HG02588 (cell line): Measurements from ENCODE around the gene ALPL.

Experiments
- ATAC-seq: cut with Tn5 transposase; IDR thresholded peaks from one replicate; pipeline ENCODE4 v1.9.1; 2021; ENCODE audit warnings: mild to moderate bottlenecking, moderate library complexity; ENCODE audit not compliant: unreplicated experiment

Gene ALPL

DNA sequence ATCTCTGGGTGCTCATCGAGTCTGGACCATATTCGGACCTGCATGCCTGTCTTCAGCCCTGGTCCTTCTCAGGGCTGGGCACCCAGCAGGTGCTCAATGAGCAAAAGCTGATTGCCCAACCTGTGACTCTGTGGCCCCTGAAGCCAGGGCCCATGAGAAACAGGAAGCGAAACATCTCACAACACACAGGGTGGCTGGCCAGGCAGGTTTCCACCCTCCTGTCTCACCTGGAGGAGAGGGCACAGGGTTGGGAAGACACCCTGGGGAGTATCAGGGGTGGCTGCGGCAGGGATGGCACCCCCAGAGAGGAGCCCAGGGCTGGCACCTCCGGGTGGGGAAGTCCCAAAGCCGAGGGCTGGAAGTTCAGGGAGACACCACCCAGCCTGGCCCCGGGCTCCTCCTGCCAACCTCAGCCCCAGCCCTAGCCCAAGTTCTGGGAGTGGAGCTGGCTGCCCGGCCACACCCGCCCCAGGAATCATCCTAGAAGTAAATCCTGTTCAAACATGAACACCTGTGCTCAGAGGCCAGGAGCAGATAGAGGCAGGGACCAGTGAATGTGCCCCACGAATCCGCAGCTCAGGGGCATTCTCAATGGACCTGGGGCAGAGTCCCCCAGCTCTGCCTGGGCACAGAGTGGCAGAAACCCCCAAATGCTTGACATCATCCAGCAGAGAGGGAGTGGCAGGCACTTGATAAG, 105.3 kb downstream of the ALPL start:
- no peak for ATAC-seq

DNA sequence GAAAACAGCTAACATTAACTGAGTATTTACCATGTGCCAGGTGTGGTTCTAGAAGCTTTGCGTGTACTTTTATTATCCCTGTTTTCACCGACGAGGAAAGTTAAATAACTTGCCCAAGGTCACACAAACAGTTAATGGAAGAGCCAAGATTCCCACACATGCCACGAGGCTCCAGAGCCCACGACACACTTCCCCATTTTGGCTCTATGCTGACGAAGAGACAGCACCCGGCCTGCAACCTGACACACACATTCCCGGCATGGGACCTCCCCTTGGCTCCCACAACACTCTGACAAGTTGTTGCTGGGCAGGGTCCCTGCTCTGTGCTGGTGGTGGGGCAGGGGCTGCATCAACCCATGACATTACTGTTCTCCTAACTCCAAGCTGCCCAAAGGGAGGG, 107.1 kb downstream of the ALPL start:
- ATAC-seq, result no peak

DNA sequence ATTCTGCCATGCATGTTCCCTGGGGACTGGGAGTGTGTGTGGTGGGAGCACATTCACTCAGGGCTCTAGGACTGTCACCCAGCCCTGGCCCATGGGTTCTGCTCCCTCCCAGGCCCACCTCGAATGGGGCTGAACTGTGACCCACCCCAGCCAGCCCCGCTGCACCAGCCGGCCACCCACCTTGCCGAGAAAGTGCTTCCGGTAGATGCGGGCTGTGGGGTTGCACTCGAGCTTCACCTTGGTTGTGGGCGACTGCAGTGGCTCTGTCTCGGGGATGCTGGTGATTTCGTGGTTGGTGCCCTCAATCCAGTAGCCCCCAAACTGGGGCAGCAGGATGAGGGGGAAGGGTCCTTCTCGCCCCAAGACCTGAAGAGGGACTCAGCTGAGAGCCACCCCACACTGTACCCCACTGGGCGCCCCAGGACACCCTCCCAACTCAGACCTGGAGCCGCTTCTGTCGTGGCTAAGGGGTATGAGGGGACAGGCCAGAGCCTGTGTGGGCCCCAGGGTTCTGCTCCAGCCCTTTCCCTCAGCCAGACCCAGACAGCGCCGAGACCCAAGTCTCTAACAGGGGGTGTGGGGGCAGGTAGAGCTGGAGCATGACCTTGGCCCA, 108.0 kb downstream of the ALPL start:
- ATAC-seq, result no peak

DNA sequence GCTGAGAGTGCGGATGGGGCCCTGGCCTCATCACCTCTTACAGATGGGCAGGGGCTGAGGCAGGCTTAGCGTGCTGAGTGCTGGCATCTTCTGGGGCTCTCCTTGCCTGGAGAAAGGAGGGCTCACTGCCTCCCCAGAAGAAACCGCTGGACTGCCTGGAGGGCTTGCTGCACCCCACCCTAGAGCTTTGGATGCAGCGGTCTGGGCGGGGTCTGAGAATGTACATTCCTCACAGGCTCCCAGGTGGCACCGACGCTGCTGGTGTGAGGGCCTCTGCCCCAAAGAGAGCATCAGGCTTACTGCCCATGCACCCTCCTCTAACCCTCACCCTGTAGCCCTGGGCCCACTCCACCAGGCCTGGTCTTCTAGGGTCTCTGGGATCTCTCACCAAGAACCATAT, 108.8 kb downstream of the ALPL start:
- no peak for ATAC-seq

DNA sequence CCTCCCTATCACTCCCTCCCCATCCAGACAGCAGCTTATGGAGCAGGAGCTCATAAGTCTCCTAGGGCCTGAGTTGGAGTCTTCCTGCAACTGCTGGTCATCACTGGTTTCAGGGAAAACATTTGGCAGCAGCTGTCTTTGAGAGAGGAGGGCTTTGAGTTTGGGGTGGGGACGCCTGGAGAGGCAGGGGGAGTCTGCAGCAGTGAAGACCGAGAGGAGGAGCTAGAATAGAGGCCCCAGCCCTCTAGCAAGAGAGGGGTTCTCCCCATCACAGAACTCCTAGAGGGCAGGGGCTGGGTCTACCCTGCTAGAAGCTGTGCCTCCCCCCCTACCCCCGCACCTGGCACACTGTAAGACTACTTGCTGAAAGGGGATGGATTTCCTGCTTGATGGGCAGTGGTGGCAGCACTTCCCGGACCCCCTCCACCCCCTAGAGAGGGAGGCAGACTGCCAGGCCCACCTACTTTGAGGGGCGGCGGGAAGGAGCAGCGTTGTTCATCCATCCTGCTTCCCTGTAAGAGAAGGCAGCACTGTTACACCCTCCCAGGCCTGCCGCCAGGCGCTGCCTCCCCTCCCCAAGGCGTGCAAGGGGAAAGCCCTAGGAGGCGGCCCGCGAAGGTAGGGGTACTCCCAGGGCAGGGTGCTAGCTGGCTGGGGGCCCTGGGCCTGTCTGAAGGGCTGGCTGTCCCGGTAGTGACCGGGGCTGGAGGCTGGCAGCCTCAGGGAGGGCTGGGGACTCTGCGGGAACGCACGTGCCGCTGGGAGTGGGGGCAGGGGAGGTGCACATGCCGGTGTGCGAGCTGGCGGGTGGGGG, 109.5 kb downstream of the ALPL start:
- ATAC-seq, result no peak

DNA sequence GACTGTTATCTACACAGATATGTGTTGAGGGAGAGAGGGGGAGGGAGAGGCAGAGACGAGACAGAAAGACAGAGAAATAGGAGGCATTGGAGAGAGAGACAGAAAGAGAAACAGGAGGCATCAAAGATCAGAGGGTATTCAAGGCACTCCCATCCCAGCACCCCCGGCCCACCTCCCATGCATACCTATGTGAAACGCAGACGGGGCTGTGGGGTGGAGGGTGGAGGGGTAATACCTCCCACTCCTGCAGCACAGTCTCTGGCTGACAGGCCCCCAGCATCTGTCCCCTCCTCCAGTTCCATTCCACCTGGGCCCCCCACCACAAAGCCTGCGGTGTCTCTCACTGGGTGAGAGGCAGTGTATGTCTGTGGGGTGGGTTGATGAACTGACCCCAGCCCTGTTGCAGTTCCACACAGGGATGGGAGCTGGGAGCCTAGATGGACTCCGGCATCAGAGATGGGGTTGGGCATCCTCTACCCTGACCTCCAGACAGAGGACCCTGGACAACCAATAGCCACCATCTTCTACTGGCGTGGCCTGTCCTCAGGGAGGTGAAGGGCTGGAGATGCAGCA, 110.2 kb downstream of the ALPL start:
- no peak for ATAC-seq

DNA sequence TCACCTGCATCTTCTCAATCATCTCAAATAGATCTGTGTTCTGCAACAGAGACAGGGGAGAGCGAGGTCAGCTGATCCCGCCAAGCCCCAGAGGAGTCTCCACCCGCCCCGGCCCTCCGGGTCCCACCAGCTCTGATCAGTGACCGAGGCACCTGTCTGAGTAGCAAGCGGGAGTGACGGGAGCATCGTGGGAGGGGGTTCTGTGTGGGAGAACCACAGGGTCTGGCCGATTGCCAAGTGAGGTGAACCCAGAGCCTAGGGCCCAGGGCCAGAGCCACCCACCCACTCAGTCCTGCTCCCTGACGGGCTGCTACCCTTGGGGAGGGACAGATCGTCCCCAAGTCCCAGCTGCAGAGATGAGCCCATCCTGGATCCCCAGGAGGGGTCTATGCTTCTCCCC, 110.8 kb downstream of the ALPL start:
- no peak for ATAC-seq

DNA sequence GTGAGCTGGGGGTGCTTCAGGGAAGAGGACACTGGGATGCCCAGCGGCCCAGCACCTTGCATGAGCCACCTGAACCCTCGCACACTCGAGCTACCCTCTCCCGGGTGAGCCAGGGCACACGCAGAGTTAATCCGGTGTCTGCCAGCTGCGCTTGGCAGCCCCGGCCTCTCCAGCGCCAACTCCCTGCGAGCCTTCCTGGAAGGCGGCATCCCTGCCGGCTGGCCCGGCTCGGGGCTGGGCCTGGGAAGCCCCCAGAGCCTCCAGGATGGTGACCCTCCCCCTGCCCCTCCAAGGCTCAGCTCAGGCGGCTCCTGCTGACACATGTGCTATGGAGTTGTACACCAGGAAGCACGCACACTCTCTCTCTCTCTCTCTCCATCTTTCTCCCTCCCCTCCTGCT, 111.3 kb downstream of the ALPL start:
- ATAC-seq, result no peak

DNA sequence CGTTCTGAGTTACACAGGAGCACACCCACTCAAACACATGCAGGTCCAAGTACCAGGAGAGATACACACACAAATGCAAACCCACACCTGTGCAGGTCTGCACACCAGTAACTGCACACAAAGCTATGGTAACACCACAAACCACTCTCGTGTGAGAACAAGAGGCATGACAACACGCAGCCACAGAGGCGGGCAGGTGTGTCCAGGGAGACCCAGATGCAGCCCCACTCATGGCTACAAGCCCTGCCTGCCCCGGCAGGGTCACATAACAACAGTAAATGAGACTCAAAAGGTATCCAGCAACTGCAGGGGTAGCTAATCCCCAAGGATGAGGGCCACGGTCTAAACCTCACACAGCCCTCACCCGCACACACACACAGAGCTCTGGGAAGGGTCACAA, 111.8 kb downstream of the ALPL start:
- ATAC-seq, result no peak

DNA sequence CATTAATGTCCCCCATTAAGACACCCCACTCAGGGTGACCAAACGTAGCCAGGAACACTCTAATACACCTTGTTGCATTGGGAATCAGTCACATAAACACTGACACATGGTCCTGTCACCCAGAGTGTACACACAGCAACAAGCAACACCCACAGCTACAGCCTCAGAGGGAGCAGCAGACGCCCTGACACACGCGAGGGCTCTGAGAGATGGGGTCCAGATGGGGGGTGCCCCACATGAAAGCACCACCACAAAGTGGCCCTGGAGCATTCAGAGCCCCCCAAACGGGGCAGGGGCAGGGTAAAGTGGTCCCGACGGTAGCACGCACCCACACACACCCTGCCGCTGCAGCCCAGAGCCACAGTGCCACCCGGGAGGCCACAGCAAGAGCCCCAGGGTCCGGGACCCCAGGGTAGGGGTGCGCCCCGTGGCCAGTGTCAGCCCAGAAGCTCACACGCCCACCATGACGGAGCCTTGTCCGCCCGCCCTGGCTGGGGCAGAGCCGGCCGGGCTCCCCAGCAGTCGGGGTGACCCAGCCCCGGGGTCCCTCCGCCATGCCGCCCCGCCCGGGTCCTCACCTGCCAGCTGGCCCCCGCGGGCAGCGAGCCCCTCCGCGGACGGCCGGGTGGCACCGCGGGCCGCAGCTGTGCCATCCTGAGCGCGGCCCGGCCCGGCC, 112.7 kb downstream of the ALPL start:
- no peak for ATAC-seq

DNA sequence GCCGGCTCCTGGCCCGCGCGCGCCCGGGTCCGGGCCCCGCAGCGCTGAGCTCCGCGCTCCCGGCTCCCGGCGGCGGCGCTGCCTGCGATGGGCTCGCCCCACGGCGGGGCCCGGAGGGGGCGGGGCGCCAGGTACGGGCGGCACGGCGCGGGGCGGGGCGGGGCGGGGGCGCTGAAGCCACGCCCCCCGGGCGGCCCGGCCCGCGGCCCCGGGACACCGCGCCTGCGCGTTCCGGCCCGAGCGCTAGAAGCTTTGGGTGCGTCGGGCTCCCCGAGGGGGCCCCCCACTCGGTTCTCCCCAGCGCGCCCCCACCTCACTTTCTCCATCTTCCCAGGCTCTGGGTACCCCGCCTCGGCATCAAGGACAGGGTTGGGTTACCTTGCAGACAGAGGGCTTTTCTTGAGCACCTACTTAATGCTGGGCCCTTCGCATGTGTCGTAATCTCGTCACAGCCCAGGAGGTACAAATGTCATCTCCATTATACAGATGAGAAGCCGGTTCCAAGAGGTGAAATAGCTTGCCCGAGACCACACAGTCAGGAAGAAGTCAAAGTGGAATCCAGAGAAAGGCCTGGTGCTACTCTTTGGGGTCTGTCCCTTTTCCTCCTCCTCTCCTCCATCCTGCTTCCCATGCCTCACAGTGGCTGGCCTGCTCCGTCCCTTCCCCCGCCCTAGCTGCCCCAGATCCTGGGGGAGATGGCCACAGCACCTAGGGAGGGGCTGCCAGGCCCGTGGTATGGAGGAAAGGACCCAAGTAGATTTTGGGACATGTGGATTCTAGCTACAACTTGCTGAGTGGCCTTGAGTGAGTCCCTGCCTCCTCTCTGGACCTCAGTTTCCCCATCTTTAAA, 113.5 kb downstream of the ALPL start:
- ATAC-seq, result no peak

DNA sequence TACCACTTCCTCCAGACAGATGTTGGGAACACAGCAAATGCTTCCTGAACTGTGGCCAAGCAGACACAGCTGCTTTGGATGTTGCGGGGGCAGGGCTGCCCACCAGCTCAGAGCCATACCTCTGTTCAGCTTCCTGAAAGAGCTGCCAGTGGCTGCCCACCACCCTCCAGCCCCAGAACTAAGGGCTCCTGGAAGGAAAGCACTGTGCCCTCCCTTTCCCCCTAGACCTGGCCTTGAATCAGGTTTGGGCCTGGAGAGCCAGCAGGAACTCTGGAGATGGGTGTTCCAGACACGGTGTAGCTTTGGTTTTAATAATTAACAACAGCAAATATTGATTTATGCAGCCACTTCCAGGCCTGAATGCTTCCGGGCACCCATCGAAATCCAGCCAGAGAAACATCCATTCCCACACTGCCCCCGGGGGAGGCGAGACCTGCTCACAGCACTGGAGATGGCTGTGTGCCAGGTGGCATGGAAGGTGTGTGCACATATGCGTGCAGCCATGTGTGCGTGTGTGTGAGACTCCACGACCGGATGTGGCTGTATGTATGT, 114.3 kb downstream of the ALPL start:
- ATAC-seq, result no peak

DNA sequence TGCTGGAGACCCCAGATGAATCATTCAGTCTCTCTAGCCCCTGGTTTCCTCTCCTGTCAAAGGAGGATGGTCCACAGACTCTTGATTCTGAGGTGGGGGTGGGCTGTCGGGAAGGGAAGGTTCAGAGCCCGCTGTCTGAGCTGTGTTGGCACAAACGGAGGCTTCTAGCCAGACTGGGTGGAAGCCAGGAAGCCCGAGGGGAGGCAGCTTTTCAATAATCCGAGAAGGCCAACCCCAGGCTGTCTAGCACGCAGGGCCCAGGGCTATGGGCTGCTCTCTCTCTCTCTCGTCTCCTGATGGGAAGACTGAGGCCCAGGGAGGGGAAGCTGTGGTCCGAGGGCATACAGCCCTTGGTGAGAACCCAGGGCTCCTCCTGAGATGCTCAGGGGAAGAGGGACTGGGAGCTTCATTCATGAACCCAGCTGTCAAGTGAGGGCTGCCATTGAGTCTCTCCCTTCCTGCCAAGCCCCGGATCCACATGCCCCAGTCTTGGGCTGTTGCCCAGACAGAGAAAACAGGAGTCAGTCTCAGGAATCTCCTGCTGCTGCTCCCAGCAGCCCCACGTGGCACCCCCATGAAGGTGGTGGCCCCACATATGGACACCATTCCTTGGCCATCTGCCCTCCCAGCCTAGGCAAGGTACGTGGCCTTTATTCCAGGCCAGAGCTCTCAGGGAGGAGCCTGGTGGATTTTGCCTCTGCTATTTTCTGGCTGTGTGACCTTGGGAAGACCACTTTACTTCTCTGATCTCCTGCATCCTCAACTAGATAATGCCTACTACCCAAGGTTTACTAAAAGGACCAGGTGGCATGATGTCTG, 115.6 kb downstream of the ALPL start:
- no peak for ATAC-seq

DNA sequence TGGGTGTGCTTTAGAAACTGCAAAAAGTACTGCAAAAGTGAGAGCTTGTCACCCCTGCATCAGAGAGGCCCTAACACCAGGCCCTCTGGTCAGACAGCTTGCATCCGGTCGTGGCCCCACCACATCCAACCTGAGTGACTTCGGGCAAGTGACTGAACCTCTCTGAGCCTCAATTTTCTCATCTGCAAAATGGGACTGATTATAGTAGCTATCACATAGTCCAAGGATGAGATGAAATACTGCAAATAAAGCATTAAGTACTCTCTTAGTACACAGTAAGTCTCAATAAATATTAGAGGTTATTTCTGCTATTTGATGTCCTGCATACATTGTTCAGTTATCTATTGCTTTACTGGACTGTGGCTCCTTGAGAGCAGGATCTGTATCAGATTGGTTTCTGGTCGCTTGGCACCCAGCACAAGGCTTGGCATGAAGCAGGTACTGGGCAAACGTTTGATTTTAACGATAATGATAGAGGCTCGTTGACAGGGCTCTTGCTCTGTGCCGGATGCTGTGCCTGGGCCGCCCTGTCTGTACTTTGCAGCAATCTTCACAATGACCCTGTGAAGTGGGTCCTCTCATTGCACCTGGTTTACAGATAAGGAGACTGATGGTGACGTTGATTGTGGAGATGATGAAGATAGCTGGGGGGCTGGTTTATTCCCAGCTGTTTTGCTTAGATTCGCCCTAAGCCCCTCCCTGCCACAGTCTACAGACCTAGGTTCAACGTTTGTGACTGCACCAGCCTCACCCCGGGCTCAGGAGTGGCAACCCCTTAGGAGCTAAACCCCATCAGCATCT, 116.4 kb downstream of the ALPL start:
- ATAC-seq, result no peak

DNA sequence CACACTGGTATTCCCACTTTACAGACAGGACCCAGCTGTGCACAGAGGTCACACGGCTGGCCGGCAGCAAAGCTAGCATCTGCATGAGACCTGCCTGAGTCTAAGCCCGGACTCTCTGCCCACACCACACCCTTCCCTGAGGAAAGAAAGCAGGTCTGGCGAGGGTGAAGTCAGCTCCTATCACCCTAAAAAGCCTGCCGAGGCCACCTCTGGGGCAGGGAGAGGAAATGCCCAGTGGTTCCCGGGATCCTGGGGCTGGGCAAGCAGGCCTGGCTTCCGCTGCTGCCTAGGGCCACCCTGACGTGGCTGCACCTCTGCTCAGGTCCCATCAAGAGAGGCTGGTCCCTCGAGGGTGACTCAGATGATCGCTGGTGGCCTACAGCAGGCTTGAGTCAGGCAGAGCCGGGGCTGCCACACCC, 117.7 kb downstream of the ALPL start:
- no peak for ATAC-seq
